Activated T-cell treated with anti-CD3 and anti-CD28 coated beads for 1 hour (primary cell): Measurements from ENCODE around the gene ZBED4.
"Not testable (repeated sequence)": the region's sequence is repeated elsewhere in the genome, so short reads cannot be mapped to it uniquely, and the experiment has no call there.

Experiments
- DNase-seq: peaks from one replicate; pipeline ENCODE4 v3.0.0-alpha.2; 2020; ENCODE audit warnings: low read depth

ZBED4 gene

GRCh38 chr22:49852898-49853894 is at the start of gene ZBED4:
Gene ZBED4 (plus strand): TSS chr22:49853844. CDS start chr22:49883663, 29,819 bp downstream.
- peak; percentile 99 for DNase-seq

- no peak for DNase-seq
Observed at GRCh38 chr22:49807129-49807528, 46.5 kb upstream of the ZBED4 start.

- peak; percentile 28 for DNase-seq
Observed at GRCh38 chr22:49807780-49808708, 45.6 kb upstream of the ZBED4 start.

- DNase-seq = no peak
Observed at GRCh38 chr22:49810363-49811019, 43.2 kb upstream of the ZBED4 start.

GRCh38 chr22:49811020-49811791 is 42.4 kb upstream of the ZBED4 start:
- no peak for DNase-seq

- no peak for DNase-seq
Observed at GRCh38 chr22:49812838-49813237, 40.8 kb upstream of the ZBED4 start.

GRCh38 chr22:49814164-49814686 is 39.4 kb upstream of the ZBED4 start:
- DNase-seq = no peak

- no peak for DNase-seq
Observed at GRCh38 chr22:49814856-49815255, 38.8 kb upstream of the ZBED4 start.

- no peak for DNase-seq
Observed at GRCh38 chr22:49815641-49816091, 38.0 kb upstream of the ZBED4 start.

- DNase-seq = no peak
Observed at GRCh38 chr22:49817359-49817758, 36.3 kb upstream of the ZBED4 start.

GRCh38 chr22:49820984-49821383 is 32.7 kb upstream of the ZBED4 start:
- no peak for DNase-seq

- not testable (repeated sequence) for DNase-seq
Observed at GRCh38 chr22:49821741-49822140, 31.9 kb upstream of the ZBED4 start.

GRCh38 chr22:49823289-49824045 is 30.2 kb upstream of the ZBED4 start:
- DNase-seq = no peak

- DNase-seq = no peak
Observed at GRCh38 chr22:49824185-49824925, 29.3 kb upstream of the ZBED4 start.

- no peak for DNase-seq
Observed at GRCh38 chr22:49824936-49825335, 28.7 kb upstream of the ZBED4 start.

- no peak for DNase-seq
Observed at GRCh38 chr22:49825436-49825835, 28.2 kb upstream of the ZBED4 start.

- DNase-seq = peak; percentile 54
Observed at GRCh38 chr22:49825944-49826602, 27.6 kb upstream of the ZBED4 start.

- DNase-seq = peak; percentile 22
Observed at GRCh38 chr22:49826603-49827270, 26.9 kb upstream of the ZBED4 start.
